Activated CD4-positive, alpha-beta T cell treated with anti-CD3 and anti-CD28 coated beads for 36 hours (primary cell): ENCODE results near the gene BTG2. TPM values are rescaled to one million over a fixed set of nuclear protein-coding genes. Genes with fewer than 3 reads are reported as not detected.

Experiments used
- ATAC-seq: fragments of 200-7000 bp; cut with Tn5 transposase; one replicate; pipeline ENCODE4 v1.10.0; 2021; ENCODE audit warnings: mild to moderate bottlenecking, moderate library complexity
- CTCF ChIA-PET: fragments of 350-600 bp; sonication (Branson Sonifier 250); formaldehyde crosslinking; loops from one replicate; lab custom pipeline; 2021; ENCODE audit warnings: antibody characterized with exemption; lab: Charles Lee
- POLR2A ChIA-PET: fragments of 350-600 bp; sonication (Branson Sonifier 250); formaldehyde crosslinking; loops from one replicate; lab custom pipeline; 2021; ENCODE audit warnings: antibody characterized with exemption, inconsistent platforms; lab: Charles Lee
- DNase-seq: peaks from one replicate; pipeline ENCODE4 v3.0.0-alpha.2; 2020
- H3K27ac Mint-ChIP-seq: one replicate; pipeline ENCODE4 v1.8.0; 2021; ENCODE audit warnings: mixed read lengths
- H3K27me3 Mint-ChIP-seq: one replicate; pipeline ENCODE4 v1.8.0; 2021; ENCODE audit warnings: mixed read lengths
- H3K36me3 Mint-ChIP-seq: one replicate; pipeline ENCODE4 v1.8.0; 2021; ENCODE audit warnings: low read depth, mixed read lengths
- H3K4me1 Mint-ChIP-seq: one replicate; pipeline ENCODE4 v1.8.0; 2021; ENCODE audit warnings: mixed read lengths
- H3K4me3 Mint-ChIP-seq: one replicate; pipeline ENCODE4 v1.8.0; 2021; ENCODE audit warnings: mild to moderate bottlenecking, moderate library complexity, mixed read lengths
- H3K9me3 Mint-ChIP-seq: one replicate; pipeline ENCODE4 v1.8.0; 2021; ENCODE audit warnings: low read depth, mixed read lengths
- intact Hi-C, 2 experiments: fragments of 100-400 bp; cut with DNase I in 1 of 2; cut with micrococcal nuclease in 1 of 2; formaldehyde crosslinking; loops; one replicate each; pipeline versions ENCODE4 v1.14.2 to v1.15.1; 2022 to 2024; cut with DNase I, micrococcal nuclease
- total RNA-seq, 2 experiments: library from RNA; stranded (reverse); gene quantifications; one replicate each; pipeline ENCODE4 v1.2.3, GENCODE V29; 2021

The BTG2 gene
- total RNA-seq, 2 experiments from 2014 or later = 114 to 142 TPM

DNA sequence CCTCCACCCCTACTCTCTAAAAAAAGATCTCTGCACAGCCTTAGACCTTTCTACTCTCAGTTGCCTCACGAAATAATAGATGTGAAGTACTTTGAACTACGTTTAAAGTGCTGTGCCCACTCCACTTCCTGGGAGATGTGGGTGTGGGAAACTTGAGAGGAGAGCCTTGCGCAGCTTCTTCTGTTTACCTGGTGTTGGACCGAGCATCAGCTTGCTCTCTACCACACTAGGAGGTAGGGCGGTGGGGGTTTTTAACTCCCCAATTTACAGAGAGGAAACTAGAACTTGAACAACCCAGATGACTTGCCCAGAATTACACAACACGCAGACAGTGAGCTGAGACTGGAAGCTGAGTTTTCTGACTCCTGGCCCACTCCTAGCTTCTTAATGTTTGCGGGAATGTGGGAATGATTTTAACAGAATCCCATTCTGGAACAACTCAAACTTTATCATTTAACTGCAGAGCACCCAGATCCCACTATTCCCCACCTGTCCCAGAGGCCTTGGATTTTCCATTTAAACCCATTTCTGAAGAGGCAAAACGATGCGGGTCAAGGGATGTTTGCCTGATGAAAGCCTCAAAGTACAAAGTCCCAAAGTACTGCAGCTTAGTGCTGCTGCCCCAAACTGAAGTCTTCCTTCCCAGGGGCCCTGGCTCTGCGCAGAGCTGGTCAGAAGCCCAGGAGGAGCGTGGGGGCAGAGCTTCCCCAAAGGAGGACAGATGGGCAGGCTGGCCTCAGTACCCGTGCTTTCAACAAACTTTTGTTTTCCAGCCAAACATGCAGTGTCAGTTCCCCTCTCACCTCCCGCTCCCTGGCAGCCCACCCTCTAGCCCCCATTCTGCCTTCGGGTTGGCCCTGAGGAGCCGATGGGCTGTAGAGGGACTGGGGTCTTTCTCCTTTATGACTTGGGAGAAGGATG is 19.0 kb downstream of the BTG2 start:
- Mint-ChIP-seq H3K36me3 (no peaks in the 10 kb centered on the region), H3K9me3 (no peaks in the 10 kb centered on the region), H3K4me1 (peaks cover 91% of the 10 kb centered on the region), H3K27me3 (no peaks in the 10 kb centered on the region), H3K27ac (peak overlapping the region; percentile 83), H3K4me3 (peak overlapping the region; percentile 52)
- ATAC-seq (peak; percentile 28), DNase-seq (peak; percentile 70)
- intact Hi-C loops = loop anchor here in 1 of 2 experiments (1.0 to 10.0 kb wide), 10 partner anchors 297 to 1960 kb away; partner anchors contain the start of genes ADIPOR1, ATP2B4, KDM5B and LAX1
- CTCF ChIA-PET = interaction anchor here (0.7 to 9.9 kb wide), 15 partner anchors 8 to 666 kb away, joined by 3 to 249 read pairs (median 4); no protein-coding TSS in a partner anchor
- POLR2A ChIA-PET = interaction anchor here (0.6 to 5.3 kb wide), 9 partner anchors 11 to 446 kb away, joined by 3 to 97 read pairs (median 4); partner anchors contain the start of gene BTG2

- intact Hi-C loops = loop anchor here in 1 of 2 experiments (1.0 to 10.0 kb wide), 10 partner anchors 298 to 1960 kb away; partner anchors contain the start of genes ADIPOR1, ATP2B4, KDM5B and LAX1
- Mint-ChIP-seq H3K27ac (peak overlapping the region; percentile 83), H3K27me3 (no peaks in the 10 kb centered on the region), H3K9me3 (no peaks in the 10 kb centered on the region), H3K36me3 (no peaks in the 10 kb centered on the region), H3K4me1 (peaks cover 84% of the 10 kb centered on the region), H3K4me3 (peak overlapping the region; percentile 47)
- POLR2A ChIA-PET = interaction anchor here (0.6 to 5.3 kb wide), 9 partner anchors 12 to 52 kb away, joined by 3 to 97 read pairs (median 4); partner anchors contain the start of gene BTG2
- ATAC-seq (peak; percentile 17), DNase-seq (peak; percentile 81)
- CTCF ChIA-PET = interaction anchor here (0.7 to 9.9 kb wide), 12 partner anchors 8 to 667 kb away, joined by 3 to 249 read pairs (median 4); no protein-coding TSS in a partner anchor
Observed at GRCh38 chr1:203325026-203325417, 19.7 kb downstream of the BTG2 start.

DNA sequence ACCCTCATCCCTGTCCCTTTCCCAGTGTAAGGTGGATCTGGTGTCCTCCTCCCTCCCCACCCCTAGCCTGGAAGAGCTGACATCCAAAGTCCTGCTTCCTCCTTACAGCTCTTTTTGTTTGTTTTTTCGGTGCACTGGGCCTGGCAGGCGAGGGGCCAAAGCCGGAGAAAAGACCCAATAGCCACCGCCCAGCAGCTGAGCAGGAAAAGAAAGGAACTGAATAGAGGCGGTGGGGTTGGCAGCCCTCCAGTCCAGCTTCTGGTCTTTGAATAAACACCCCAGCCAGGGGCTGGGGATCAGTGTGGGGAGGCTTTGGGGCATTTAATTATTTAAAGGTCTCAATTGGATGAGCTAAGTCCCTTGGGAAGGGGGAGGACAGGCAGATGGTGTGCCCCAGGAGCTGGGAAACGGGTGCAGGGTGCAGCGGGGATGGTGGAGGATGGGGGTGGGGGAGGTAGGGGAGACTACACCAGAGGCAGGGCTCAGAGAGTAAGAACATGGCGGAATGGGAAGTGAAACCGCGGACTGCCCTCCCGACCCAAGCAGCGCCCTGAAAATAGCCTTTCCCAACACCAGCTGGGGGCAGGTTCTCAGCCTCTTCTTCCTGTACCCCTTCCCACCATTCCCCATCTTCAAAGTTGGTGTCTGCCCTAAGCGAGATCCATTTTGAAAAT is 20.2 kb downstream of the BTG2 start:
- ATAC-seq = no peak
- Mint-ChIP-seq H3K4me1 (peaks cover 79% of the 10 kb centered on the region), H3K27ac (peak overlapping the region; percentile 83), H3K9me3 (no peaks in the 10 kb centered on the region), H3K4me3 (peak overlapping the region; percentile 47), H3K27me3 (no peaks in the 10 kb centered on the region), H3K36me3 (no peaks in the 10 kb centered on the region)
- ChIA-PET POLR2A (interaction anchor here (0.6 to 5.3 kb wide), 6 partner anchors 13 to 53 kb away, joined by 3 to 97 read pairs (median 4); partner anchors contain the start of gene BTG2), CTCF (interaction anchor here (0.6 to 9.9 kb wide), 15 partner anchors 8 to 422 kb away, joined by 3 to 249 read pairs (median 4); no protein-coding TSS in a partner anchor)
- intact Hi-C loops = loop anchor here in 1 of 2 experiments (1.0 to 10.0 kb wide), 11 partner anchors 298 to 1959 kb away; partner anchors contain the start of genes ADIPOR1, ATP2B4, KDM5B and LAX1
- no peak for DNase-seq

DNA sequence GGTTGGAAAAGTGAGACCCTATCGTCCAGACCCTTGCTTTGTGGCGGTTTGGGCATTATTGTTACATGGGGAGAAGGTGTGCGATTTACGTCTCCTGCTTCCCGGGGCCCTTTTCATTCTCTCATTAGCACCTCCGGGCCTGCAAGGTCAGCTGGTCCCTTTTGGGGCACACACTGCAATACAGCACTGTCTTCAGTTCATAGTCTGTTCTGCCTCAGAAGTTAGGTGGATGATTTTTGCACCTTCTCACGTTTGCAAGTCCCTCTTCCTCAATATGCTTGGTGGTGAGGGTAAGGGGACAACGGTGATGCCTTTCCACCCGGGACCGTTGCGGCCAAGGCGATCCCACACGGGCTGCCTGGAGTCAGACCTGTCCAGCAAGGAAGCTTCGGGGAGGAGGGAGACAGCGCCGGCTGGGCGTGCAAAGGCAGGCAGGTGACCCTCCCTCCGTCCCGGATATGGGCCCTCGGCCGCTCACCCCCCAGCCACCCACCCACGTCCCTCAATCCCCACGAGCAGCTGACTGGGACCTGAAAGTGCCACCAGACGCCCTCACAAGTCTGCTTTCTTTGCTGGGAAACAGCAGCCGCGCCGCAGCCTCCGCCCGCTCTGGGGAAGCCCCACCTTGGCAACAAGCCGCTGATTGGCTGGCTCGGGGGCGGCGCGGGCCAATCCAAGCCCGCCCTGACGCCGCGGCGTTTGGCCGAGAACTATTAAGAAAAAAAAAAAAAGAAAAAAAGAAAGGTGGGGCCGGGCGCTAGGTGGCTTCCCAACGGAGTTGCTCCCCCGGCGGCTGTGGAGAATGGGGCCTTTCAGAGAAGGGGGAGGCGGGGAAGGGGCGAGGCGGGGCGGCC is 21.7 kb downstream of the BTG2 start:
- peak overlapping the region; percentile 72 for H3K4me3 Mint-ChIP-seq
- DNase-seq (peak; percentile 97), ATAC-seq (peak; percentile 84)
- H3K27ac Mint-ChIP-seq = peak overlapping the region; percentile 96
- no peaks in the 10 kb centered on the region for H3K27me3 Mint-ChIP-seq
- peaks cover 66% of the 10 kb centered on the region for H3K4me1 Mint-ChIP-seq
- CTCF ChIA-PET = interaction anchor here (0.6 to 9.9 kb wide), 16 partner anchors 12 to 1214 kb away, joined by 3 to 249 read pairs (median 4); no protein-coding TSS in a partner anchor
- no peaks in the 10 kb centered on the region for H3K9me3 Mint-ChIP-seq
- intact Hi-C loops = loop anchor here (1.0 to 10.0 kb wide), 14 partner anchors 11 to 1958 kb away; partner anchors contain the start of genes BTG2 (in 2 of the 2), ADIPOR1 (in 1 of the 2), ATP2B4 (in 1 of the 2) and KDM5B (in 1 of the 2)
- POLR2A ChIA-PET = interaction anchor here (0.6 to 5.3 kb wide), 8 partner anchors 14 to 158 kb away, joined by 4 to 97 read pairs (median 7); partner anchors contain the start of gene BTG2
- no peaks in the 10 kb centered on the region for H3K36me3 Mint-ChIP-seq

DNA sequence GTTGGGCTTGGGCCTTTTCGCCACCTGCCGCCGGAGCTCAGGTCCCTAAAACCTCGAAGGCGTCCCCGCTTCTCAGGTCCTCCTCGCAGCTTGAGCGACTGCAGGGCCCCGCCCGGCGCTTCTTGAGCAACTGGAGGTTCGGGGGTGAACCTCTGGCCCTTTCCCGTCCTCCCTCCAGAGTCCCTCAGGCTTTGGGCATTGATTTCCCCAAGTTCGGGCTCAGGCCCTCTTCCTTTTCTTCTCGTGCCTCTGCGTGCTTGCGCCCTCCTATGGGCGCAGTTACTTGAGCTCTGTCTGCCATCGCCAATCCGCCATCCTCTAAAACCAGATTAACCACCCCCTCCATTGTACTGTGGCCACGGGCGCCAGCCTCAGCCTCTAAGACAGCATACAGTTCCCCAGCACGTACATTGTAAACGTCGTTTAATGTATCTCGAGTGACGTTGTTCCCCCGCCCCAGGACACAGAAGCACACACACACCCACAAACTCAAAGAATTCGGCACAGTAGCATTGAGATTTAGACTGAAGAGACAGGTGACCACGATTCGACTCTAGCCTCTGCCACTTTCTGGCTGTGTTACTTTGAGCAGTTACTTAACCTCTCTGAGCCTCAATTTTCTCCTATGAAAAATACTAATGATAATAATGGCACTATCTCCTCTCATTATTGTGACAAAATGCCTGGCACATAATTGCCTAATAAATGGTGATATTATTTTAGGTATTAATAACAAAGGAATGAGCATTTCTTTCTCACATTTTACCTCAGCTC is 22.6 kb downstream of the BTG2 start:
- intact Hi-C loops = loop anchor here (1.0 to 10.0 kb wide), 14 partner anchors 10 to 1957 kb away; partner anchors contain the start of genes BTG2 (in 2 of the 2), ADIPOR1 (in 1 of the 2), ATP2B4 (in 1 of the 2) and KDM5B (in 1 of the 2)
- DNase-seq (peak; percentile 80), ATAC-seq (peak; percentile 52)
- Mint-ChIP-seq H3K9me3 (no peaks in the 10 kb centered on the region), H3K4me3 (peak overlapping the region; percentile 72), H3K4me1 (peaks cover 58% of the 10 kb centered on the region), H3K36me3 (no peaks in the 10 kb centered on the region), H3K27ac (peak overlapping the region; percentile 96), H3K27me3 (no peaks in the 10 kb centered on the region)
- ChIA-PET CTCF (interaction anchor here (0.7 to 9.9 kb wide), 11 partner anchors 11 to 1213 kb away, joined by 3 to 249 read pairs (median 5); no protein-coding TSS in a partner anchor), POLR2A (interaction anchor here (0.6 to 5.3 kb wide), 7 partner anchors 15 to 157 kb away, joined by 4 to 97 read pairs (median 8); partner anchors contain the start of gene BTG2)

DNA sequence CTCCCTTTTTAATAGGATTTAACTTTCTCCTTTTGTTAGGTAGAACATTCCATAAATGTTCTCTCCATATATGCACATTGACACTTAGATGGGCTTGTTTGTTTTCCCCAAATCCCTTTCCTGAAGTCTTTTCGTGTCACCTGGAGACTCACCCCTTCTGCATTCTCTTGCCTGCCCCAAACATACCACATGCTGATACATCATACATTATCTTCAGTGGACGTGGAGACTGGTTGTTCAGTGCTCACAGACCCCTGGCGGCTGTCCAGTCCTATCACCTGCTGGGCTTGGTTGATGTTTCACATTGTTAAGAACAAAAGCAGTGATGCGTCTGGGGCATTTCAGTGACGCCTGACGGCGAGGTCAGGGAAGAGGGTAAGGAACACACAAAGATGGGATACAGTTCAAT is 23.4 kb downstream of the BTG2 start:
- DNase-seq (no peak), ATAC-seq (no peak)
- no peaks in the 10 kb centered on the region for H3K36me3 Mint-ChIP-seq
- ChIA-PET CTCF (interaction anchor here (3.4 to 19.2 kb wide), 5 partner anchors 10 to 61 kb away, joined by 25 to 710 read pairs (median 154); no protein-coding TSS in a partner anchor), POLR2A (interaction anchor here (2.6 kb wide), 1 partner anchor 39 kb away, joined by 16 read pairs; no protein-coding TSS in a partner anchor)
- H3K4me1 Mint-ChIP-seq = peaks cover 50% of the 10 kb centered on the region
- no peak overlapping the region for H3K4me3 Mint-ChIP-seq
- intact Hi-C loops = loop anchor here in 1 of 2 experiments (5.0 to 10.0 kb wide), 9 partner anchors 299 to 1956 kb away; partner anchors contain the start of genes ADIPOR1, ATP2B4, KDM5B and LAX1
- H3K27me3 Mint-ChIP-seq = no peaks in the 10 kb centered on the region
- peak overlapping the region; percentile 96 for H3K27ac Mint-ChIP-seq
- no peaks in the 10 kb centered on the region for H3K9me3 Mint-ChIP-seq

DNA sequence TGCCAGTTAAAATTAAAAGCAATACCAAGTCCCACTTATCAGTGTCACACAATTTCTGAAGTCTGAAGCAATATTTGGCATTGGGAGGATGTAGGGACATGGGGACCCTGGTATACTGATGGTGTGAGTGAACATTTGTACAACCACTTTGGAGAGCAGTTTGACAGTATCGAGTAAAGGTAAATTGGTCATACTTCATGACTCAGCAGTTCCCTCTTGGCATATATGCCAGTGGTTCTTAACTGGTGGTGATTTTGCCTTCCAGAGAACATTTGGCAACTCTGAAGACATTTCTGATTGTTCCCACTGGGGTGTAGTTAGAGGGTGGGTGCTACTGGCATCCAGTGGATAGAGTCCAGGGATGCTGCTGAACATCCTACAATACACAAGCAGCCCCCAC is 25.9 kb downstream of the BTG2 start:
- Mint-ChIP-seq H3K9me3 (no peaks in the 10 kb centered on the region), H3K4me3 (no peak overlapping the region), H3K36me3 (no peaks in the 10 kb centered on the region), H3K27ac (peak overlapping the region; percentile 33), H3K27me3 (no peaks in the 10 kb centered on the region), H3K4me1 (peaks cover 32% of the 10 kb centered on the region)
- ATAC-seq = no peak
- ChIA-PET POLR2A (no interaction called here), CTCF (interaction anchor here (3.7 to 19.2 kb wide), 2 partner anchors 10 to 63 kb away, joined by 34 to 710 read pairs; no protein-coding TSS in a partner anchor)
- intact Hi-C loops = no loop called here
- no peak for DNase-seq

DNA sequence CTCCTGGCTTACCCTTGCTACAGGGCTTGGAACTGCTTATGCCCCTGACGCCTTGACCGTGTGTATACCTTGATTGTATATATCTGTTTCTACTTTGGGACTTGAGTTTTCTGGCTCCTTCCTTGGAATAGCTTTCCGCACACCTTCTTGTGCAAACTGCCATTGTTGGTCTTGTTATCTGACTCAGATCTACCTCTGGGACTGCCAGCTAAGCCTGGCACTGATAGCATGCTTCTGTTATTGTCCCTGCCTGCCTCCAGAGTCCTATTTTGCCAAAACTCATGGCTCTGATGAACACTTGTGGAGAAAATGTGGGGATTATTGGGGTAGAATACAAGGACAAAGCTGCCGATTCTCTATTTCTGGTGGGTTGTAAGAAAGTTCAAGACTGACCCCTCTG is 30.2 kb downstream of the BTG2 start:
- Mint-ChIP-seq H3K9me3 (no peaks in the 10 kb centered on the region), H3K27ac (no peak overlapping the region), H3K4me3 (no peak overlapping the region), H3K27me3 (no peaks in the 10 kb centered on the region), H3K36me3 (no peaks in the 10 kb centered on the region), H3K4me1 (peaks cover 21% of the 10 kb centered on the region)
- DNase-seq = no peak
- POLR2A ChIA-PET = interaction anchor here (1.2 kb wide), 1 partner anchor 66 kb away, joined by 3 read pairs; no protein-coding TSS in a partner anchor
- no peak for ATAC-seq
- CTCF ChIA-PET = interaction anchor here (1.0 to 19.2 kb wide), 8 partner anchors 9 to 153 kb away, joined by 4 to 710 read pairs (median 69); no protein-coding TSS in a partner anchor
- intact Hi-C loops = no loop called here

- Mint-ChIP-seq H3K36me3 (no peaks in the 10 kb centered on the region), H3K27me3 (no peaks in the 10 kb centered on the region), H3K4me1 (peaks cover 20% of the 10 kb centered on the region), H3K9me3 (no peaks in the 10 kb centered on the region), H3K4me3 (no peak overlapping the region), H3K27ac (no peak overlapping the region)
- no peak for ATAC-seq
- POLR2A ChIA-PET = interaction anchor here (1.2 kb wide), 1 partner anchor 67 kb away, joined by 3 read pairs; no protein-coding TSS in a partner anchor
- CTCF ChIA-PET = interaction anchor here (0.6 to 19.2 kb wide), 14 partner anchors 8 to 477 kb away, joined by 3 to 710 read pairs (median 6); partner anchors contain the start of gene BTG2
- no peak for DNase-seq
- intact Hi-C loops = no loop called here
Observed at GRCh38 chr1:203336097-203336496, 30.8 kb downstream of the BTG2 start.
